Hindlimb muscle (tissue), 1 donor: Measurements from ENCODE around the gene ING4. TPM values are rescaled to one million over a fixed set of nuclear protein-coding genes. Genes with fewer than 3 reads are reported as not detected.
A peak's percentile ranks its signal among the peaks of the same experiment; 100 is the strongest.

Experiments used
- DNase-seq: peaks from one replicate; pipeline ENCODE4 v3.0.0-alpha.2; 2013
- polyA plus RNA-seq: library from polyadenylated mRNA; unstranded; fragments of 120-200 nt; gene quantifications from one replicate; pipeline ENCODE4 v1.2.1, GENCODE V29; 2013; ENCODE audit not compliant: insufficient read length

ING4 gene
- polyA plus RNA-seq, 1 donor, result 47.6 TPM

- DNase-seq, result no peak
Observed at GRCh38 chr12:6685814-6686213, 22.9 kb upstream of the ING4 start.

- DNase-seq, result no peak
Observed at GRCh38 chr12:6684609-6685008, 21.7 kb upstream of the ING4 start.

GRCh38 chr12:6676962-6677361 lies 14.0 kb upstream of the ING4 start:
- no peak for DNase-seq

GRCh38 chr12:6672143-6672542 lies 9.2 kb upstream of the ING4 start:
- DNase-seq, result no peak

- no peak for DNase-seq
Observed at GRCh38 chr12:6667559-6668210, 4.8 kb upstream of the ING4 start.

GRCh38 chr12:6666211-6666610 lies 3.3 kb upstream of the ING4 start:
- DNase-seq, result no peak

- DNase-seq, result no peak
Observed at GRCh38 chr12:6664902-6665301, 2.0 kb upstream of the ING4 start.

- DNase-seq, result no peak
Observed at GRCh38 chr12:6662602-6662905, 365 bp downstream of the ING4 start.

GRCh38 chr12:6653987-6654386 lies 8.9 kb downstream of the ING4 start:
- no peak for DNase-seq

- DNase-seq, result no peak
Observed at GRCh38 chr12:6653342-6653741, 9.6 kb downstream of the ING4 start.

GRCh38 chr12:6652391-6652790 lies 10.5 kb downstream of the ING4 start:
- no peak for DNase-seq

GRCh38 chr12:6650832-6651231 lies 12.1 kb downstream of the ING4 start:
- no peak for DNase-seq

GRCh38 chr12:6647083-6647604 lies 15.8 kb downstream of the ING4 start, which contains the start of gene ACRBP:
Gene ACRBP (minus strand): TSS chr12:6647432. CDS start chr12:6647366, 66 bp downstream.
- DNase-seq, result peak; percentile 71

- no peak for DNase-seq
Observed at GRCh38 chr12:6646276-6647082, 16.4 kb downstream of the ING4 start.

- DNase-seq, result peak; percentile 49
Observed at GRCh38 chr12:6644903-6645302, 18.0 kb downstream of the ING4 start.

- DNase-seq, result no peak
Observed at GRCh38 chr12:6644257-6644596, 18.7 kb downstream of the ING4 start.

GRCh38 chr12:6643569-6644256 lies 19.2 kb downstream of the ING4 start:
- DNase-seq, result no peak

- DNase-seq, result no peak
Observed at GRCh38 chr12:6641131-6641530, 21.8 kb downstream of the ING4 start.

GRCh38 chr12:6640497-6640896 lies 22.4 kb downstream of the ING4 start:
- no peak for DNase-seq

- DNase-seq, result no peak
Observed at GRCh38 chr12:6639151-6639801, 23.6 kb downstream of the ING4 start.

- no peak for DNase-seq
Observed at GRCh38 chr12:6638305-6638704, 24.6 kb downstream of the ING4 start.

GRCh38 chr12:6635856-6636531 lies 26.9 kb downstream of the ING4 start, which contains the start of gene LPAR5:
Gene LPAR5 (minus strand): TSS chr12:6635959. CDS start chr12:6621248, 14,711 bp downstream.
- DNase-seq, result no peak
